Ovary (tissue), 3 donors: ENCODE measurements around the gene WASF3.

Experiments
- CTCF ChIP-seq, 3 donors: fragments of 450-650 bp in 2 of 3; fragments of 200-600 bp in 1 of 3; IDR thresholded peaks; one replicate each; pipeline versions ENCODE4 v1.5.1 to v1.8.0; 2016 to 2022; ENCODE audit warnings: antibody characterized with exemption in 3 of 3, mild to moderate bottlenecking in 1 of 3
- EP300 ChIP-seq: sonication (generic); formaldehyde crosslinking; IDR thresholded peaks from one replicate; pipeline ENCODE4 v1.6.1; 2017; ENCODE audit warnings: antibody characterized with exemption
- POLR2A ChIP-seq: fragments of 450-650 bp; IDR thresholded peaks from one replicate; pipeline ENCODE4 v1.6.1; 2017; ENCODE audit warnings: antibody characterized with exemption, mild to moderate bottlenecking, moderate library complexity
- donor health status: DM: no; HTN: no; CAD: no.

- TF ChIP-seq POLR2A (no peak), CTCF (IDR thresholded peaks at IDR 0.05) (no peak), EP300 (no peak)
These were observed 7.8 kb upstream of the WASF3 start for GRCh38 chr13:26549713-26550112.
